NCI-H774 (cell line): ENCODE measurements around the gene SLC45A1.

Experiments
- DNase-seq: peaks from one replicate; lab custom pipeline; 2025; lab: John Stamatoyannopoulos, UW

The SLC45A1 gene

DNA sequence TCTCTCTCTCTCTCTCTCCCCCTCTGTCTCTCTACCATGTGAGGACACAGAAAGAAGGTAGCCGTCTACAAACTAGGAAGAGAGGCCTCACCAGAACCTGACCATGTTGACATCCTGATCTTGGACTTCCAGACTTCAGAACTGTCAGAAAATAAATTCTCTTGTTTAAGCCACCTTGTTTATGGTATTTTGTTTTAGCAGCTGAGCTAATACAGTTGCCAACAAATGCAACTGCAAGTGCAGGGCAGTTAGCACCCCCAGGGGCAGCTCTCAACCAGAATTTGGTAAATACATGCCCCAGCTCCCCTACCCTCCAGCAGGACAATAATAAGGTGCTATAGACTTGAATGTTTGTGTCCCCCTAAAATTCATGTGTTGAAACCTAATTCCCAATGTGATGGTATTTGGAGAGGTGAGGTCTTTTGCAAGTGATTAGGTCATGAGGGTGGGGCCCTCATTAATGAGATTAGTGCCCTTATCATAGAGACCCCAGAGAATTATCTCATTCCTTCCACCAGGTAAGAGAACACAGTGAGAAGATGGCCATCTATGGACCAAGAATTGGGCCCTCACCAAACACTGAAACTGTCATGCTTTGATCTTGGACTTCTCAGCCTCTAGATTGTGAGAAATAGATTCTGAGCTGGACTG is 6.7 kb upstream of the SLC45A1 start:
- DNase-seq: no peak

DNA sequence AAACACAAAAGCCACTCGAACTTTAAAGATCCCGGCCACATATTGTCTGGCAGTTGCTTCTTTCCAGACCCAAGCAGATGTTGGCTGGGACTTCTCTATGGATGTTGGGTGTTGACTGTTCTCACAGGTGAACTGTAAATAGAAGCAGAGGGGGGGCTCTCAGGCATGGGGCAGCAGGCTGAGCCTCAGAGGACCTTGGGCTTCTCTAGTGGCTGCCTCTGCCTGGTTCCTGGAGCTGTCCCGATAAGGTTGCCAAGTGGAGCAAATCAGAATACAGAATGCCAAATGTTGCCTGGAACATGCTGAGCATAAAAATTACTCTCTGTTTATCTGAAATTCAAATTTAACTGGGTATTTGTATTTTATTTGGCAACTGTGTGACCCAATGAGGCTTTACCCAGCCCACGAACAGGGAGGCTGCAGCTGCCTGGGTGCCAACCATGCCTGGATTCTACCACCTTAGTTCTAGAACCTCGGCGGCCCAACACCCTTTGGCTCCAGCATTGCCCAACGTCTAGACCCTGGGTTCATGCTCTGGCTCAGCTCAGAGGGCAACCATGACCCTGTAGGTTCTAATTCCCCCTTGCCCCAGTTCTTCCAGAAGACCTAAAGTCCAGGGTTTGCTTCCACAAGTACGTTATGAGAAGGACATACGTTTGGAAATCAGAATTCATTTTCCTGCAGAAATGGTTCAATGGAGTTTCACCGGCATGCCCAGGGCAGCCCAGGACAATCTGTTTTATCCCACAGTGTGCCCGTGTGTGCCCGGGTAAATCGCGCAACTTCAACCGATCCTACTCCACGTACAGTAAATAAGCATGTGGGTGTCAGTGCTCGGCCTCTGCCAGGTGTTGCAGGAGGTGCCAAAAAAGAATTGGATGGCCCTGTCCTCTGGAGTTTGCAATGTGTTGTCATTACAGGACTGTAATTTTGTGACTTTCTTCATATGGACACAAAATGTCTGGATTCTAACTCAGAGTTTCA is 5.4 kb upstream of the SLC45A1 start:
- DNase-seq: no peak

DNA sequence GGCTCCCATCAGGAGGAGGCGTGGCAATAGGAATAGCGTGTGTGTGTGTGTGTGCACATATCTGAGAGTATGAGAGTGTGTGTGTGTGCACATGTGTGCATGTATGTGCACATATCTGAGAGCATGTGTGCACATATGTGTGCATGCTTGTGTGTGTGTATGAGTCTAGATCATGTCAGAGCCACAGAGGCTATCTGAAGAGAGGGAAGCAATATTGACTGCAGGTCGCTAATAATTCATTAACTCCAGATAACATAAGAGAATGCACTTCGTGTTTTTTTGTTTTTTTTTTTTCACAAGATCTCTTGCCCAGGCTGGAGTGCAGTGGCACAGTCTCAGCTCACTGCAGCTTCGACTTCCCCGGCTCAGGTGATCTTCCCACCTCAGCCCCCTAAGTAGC is 4.7 kb upstream of the SLC45A1 start:
- DNase-seq: no peak

DNA sequence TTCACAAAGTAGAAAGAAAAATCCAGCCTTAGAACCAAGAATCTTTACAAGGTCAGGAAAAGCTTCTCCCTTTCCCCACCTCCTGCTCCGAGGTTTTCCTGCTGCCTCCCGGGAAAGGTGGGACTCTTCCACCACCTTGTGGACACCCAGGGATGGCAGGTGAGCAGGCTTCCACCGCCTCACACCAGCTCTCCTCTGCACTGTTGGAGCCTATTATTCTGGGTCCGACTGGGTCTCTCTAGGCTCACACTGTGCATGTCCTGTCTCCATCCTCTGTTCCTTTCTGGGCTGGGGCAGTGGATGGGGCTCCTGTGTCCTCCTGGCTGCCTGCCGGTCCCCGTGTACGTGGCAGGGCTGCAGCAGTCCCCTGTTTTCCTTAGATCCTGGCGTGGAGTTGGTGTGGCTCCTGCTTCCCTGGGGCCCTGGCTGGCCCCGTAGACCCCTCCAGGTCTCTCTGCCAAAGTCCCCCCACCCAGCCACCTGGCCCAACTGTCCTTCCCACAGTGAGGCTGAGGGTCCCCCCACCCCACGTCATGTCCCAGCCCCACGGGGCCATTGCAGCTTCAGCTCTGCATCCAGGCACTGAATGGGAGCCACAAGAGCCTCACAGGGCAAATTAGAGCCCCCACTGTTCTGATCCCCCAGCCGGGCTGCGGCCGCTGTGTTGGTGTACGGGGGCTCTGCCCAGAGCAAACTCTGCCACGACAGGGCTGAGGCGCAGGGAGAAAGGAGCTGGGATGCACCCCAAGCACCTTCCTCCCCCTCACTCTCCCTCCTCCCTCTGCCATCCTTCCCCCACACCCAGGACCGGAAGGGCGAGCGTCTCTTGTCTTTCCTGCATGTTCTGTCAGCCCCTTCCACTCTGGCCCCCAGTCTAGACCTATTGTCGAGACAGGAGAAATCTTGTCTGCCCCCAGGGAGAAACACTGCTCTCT is 3.3 kb upstream of the SLC45A1 start:
- peak; percentile 41 for DNase-seq

DNA sequence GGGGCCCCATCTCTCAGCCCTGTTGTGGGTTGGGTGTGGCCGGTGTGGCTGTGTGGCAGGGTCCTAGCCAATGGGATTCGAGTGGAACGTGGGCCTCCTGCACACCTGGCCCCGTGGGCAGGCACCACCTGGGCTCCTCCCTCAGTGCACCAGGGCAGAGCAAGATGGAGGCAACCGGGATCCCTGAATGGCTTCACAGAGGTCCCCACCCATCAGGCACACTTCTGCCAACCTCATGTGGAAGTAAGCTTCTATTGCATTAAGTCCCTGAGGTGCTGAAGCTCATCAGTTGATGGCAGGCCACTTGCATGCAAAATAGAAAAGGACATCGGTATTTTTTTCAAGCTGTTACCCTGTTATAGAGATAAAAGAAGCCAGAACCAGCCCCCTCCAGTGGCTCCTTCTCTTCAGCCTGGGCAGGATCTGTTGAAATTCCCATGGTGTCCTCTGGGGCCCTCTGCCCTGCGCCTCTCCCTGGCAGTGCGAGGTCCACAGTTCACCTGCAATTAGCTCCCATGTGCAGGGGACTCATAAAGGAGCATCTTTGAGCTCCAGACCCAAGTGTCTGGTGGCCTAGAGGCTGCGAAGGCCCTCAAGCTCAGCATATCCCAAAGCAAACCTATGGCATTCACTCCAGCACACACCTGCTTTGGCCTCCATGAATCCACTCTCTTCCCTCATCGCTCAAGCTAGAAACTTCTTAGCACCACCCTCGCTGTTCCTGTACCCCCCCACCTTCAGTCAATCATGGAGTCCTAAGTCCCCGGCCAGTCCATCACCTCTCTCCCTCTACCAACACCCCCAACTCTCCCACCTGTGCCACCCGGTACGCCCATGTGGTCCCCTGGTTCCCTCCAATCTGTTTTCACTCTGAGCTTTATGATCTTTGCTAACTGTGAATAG is 2.1 kb upstream of the SLC45A1 start:
- DNase-seq: no peak

DNA sequence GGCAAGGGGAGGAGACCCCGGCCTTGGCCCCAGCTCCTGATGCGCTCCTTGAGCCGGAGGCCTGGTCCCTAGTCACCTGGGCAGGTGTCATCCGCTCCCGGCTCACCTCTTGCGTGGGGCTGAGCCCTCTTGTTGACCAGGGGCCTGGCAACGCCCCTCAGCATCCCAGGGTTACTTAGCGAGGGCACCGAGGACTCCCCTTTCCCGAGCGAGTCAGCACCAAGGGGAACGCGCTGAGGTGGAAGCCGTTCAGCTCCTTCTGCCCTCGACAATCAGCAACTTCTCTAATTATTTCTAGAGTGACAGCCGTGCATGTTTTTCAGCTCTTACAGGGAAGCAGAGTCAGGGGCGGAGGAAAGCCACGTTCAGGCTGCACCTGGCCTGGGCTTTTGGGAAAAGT is 522 bp downstream of the SLC45A1 start:
- no peak for DNase-seq

DNA sequence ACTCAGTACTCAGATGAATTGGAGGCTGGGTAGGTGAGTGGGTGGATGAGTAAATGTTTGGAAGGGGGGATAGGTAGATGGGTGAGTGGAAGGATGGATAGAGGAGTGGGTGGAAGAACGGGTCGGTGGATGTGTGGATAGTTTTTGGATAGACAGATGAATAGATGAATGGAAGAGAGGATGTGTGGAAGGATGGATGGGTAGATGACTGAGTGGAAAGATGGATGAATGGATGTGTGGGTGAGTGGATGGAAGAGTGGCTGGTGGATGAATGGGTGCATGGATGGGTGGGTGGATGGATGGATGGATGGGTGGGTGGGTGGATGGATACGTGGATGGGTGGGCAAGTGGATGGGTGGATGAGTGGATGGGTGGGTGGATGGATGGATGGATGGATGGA is 3.7 kb downstream of the SLC45A1 start:
- DNase-seq: no peak

DNA sequence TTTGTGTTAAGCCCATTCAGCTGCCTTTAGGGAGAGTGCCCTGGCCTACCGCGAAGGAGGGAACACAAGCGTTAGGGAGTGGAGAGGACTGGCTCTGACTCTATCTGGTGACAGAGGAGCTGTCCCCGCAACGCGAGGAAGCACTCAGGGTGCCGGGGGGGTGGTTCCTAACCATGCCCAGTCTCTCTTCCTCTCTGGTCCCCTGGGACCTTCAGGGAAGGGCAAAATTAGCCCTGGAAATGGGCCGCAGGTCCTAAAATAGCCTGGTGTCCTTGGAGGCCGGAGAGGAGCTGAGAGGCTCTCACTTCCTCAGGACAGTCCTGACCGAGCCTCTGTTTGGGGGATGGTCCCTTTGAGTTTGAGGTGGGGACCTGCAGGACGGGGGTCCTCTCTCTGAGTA is 5.8 kb downstream of the SLC45A1 start:
- DNase-seq: no peak

DNA sequence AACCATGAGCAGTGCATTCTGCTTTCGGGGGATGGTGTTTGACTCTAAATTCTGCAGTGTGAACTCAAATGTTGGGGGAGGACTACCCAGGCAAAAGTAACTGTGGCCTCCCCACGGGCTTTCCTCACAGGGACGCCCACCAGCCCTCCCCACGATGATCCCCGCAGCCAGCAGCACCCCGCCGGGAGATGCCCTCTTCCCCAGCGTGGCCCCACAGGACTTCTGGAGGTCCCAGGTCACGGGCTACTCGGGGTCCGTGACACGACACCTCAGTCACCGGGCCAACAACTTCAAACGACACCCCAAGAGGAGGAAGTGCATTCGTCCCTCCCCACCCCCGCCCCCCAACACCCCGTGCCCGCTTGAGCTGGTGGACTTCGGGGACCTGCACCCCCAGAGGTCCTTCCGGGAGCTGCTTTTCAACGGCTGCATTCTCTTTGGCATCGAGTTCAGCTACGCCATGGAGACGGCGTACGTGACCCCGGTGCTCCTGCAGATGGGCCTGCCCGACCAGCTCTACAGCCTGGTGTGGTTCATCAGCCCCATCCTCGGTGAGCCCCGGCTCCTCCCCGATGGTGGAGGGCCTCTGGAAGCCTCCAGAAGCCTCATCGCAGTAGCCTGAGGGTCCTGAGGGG is 6.4 kb downstream of the SLC45A1 start:
- DNase-seq: no peak

DNA sequence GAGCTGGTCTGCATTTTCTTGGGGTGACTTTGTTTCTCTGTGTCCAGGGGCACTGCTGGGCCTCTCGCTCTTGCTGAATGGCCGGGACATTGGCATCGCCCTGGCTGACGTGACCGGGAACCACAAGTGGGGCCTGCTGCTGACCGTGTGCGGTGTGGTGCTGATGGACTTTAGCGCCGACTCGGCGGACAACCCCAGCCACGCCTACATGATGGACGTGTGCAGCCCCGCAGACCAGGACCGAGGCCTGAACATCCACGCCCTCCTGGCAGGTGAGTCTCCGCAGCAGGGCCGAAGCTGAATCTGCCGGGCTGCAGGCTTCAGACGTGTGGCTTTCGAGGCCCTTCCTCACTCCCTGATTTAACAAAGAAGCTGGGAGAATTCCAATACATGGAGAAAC is 7.9 kb downstream of the SLC45A1 start:
- no peak for DNase-seq

DNA sequence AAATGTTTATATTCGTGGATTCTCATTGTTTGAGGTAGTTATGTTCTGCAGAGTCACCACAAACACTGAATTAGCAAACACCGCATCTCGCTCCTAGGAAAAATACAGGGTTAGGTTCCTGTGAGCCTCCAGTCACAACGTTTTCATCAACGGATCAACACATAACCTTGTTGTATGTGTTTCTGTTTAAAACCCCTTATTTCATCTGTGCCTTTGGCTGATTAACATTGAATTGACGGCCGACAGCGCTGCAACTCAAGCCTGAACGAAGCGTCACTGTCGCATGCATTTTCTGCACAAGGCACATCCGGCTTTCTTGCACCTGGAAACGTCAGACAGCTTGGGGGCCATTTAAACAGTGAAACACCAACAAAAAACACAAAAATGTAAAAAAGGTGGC is 8.4 kb downstream of the SLC45A1 start:
- no peak for DNase-seq

DNA sequence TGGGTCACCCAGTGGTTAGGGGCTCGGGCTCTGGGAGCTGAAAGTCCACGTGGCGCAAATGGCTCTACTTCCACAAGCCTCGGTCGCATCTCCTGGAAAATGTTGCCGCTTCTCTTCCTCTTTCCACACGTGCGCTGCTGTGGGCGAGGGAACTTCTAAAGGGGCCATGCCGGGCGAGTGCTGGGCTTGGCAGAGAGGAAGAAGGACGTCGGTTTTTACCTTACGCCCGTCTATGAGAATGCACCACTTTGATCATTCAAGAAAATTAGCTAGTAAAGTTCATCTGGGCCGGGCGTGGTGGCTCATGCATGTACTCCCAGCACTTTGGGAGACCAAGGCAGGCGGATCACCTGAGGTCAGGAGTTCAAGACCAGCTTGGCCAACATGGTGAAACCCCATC is 10.4 kb downstream of the SLC45A1 start:
- no peak for DNase-seq

DNA sequence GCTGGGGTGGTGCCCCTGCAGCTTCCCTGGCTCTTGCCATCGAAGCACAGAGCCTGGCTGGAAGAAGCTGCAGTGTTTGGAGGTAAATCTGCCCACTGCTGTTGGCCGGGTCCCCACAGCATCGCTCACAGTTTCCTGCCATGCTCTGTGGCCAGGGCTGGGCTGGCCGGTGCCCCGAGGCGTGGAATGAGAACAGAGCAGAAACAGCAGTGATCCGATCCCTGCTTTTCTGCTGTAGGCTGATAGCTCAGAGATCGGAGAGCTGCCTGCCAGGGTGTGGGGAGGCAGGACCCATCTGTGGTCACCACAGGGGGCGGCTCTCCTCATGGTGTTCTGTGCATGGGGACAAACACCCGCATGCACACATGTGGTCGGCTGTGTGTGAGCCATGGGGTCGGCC is 11.5 kb downstream of the SLC45A1 start:
- DNase-seq: no peak

DNA sequence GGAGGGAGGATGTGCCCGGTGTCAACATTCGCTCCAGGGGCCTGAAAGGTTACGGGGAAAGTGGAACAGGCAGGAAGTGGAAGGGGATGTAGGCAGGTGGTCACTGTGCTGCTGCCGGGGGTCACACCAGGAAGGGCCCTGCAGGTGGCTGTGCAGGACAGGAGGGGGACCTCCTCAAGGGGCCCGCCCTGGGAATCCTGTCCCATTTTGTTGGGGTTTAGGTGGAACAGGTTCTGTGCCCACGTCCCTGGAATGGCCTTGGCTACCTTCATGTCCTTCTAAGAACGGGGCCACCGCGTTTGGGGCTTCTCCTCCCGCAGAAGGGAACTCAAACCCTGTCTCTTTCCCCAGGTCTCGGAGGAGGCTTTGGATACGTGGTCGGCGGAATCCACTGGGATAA is 11.9 kb downstream of the SLC45A1 start:
- DNase-seq: no peak

DNA sequence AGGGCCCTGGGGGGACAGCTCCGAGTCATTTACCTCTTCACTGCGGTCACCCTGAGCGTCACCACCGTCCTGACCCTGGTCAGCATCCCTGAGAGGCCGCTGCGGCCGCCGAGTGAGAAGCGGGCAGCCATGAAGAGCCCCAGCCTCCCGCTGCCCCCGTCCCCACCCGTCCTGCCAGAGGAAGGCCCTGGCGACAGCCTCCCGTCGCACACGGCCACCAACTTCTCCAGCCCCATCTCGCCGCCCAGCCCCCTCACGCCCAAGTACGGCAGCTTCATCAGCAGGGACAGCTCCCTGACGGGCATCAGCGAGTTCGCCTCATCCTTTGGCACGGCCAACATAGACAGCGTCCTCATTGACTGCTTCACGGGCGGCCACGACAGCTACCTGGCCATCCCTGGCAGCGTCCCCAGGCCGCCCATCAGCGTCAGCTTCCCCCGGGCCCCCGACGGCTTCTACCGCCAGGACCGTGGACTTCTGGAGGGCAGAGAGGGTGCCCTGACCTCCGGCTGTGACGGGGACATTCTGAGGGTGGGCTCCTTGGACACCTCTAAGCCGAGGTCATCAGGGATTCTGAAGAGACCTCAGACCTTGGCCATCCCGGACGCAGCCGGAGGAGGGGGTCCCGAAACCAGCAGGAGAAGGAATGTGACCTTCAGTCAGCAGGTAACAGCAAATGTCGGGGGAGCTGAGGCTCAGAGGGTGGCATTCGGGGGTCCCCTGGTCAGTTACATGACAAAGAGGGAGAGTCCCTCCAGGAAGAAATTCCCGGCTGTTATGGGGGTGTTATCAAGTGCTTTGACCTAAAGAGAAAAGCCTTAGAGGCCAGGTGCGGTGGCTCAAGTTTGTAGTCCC is 12.6 kb downstream of the SLC45A1 start:
- no peak for DNase-seq

DNA sequence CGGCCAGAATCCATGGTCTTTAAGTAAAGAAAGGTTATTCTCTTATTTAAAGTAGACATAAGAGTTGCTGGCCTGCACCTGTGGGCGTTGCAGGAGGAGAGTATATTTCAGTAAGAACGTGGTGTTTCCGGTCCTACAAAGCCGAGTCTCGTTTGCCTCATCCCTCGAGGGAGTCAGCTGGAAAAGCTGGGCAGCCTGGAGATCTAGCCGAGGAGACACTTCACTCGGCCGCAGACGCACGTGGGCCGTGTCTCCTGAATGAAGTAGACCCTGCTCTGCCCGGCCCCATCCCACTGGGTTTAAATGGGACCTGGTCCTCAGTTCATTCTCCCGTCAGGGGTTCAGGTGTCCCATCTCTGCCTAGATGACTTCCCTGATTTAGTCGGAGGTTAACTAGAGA is 14.9 kb downstream of the SLC45A1 start:
- no peak for DNase-seq

DNA sequence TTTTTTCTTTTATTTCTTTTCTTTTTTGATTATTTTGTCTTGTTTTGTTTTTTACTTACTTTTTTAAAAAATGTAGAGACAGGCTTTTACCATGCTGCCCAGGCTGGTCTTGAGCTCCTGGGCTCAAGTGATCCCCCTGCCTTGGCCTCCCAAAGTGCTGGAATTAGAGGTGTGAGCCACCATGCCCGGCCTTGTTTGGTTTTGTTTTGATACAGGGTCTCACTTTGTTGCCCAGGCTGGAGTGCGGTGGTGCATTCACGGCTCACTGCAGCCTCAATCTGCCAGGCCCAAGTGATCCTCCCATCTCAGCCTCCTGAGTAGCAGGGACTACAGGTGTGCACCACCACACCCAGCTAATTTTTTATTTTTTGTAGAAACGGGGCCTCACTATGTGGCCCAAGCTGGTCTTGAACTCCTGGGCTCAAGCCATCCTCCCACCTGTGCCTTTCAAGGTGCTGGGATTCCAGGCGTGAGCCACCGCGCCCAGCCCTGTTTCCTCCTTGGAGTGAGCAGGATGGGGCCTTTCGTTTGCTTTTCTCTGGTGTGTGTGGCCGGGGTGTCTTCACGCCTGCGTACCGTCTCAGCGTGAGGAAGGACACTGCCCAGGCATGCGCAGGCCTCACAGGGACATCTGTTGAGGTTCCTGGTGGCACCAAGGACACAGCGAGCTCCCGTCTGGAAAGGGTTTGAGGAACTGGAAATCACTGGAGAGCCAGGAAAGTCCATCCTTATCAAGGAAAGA is 15.5 kb downstream of the SLC45A1 start:
- DNase-seq: no peak

DNA sequence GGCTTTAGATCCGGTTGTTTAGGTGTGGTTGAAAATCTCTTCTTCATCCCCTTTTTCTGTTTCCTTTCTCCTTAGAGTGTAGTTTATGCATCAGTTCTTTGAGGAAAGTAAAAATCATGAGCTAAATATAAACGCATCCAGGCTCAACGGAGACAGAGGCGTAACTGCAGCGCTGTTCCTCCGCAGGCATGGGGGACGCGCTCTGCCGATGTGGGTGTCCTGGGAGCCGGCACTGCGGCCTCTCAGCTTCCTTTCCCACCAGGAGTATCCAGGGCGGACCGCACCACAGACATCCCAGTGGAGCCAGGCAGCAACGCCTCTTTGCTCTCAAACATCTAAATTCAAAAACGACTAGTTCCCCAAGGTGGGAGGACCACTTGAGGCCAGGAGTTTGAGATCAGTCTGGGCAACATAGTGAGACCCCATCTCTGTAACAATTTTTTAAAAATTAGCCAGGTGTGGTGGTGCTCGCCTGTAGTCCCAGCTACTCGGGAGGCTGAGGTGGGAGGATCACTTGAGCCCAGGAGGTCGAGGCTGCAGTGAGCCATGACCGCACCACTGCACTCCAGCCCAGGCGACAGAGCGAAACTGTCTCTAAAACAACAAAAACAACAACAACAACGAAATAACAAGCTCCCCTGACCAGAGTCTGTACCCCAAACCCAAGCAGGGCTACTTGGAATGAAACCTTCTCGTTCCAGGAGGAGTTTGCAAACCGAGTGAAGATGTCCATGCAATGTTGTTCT is 16.4 kb downstream of the SLC45A1 start:
- no peak for DNase-seq
